GM12878 (cell line): ENCODE data around the gene NPDC1. TPM values are rescaled to one million over a fixed set of nuclear protein-coding genes. Genes with fewer than 3 reads are reported as not detected.

Experiments
- CHD2 ChIP-seq: IDR thresholded peaks from 2 replicates; pipeline ENCODE4 v1.6.1; 2011; ENCODE audit warnings: low read depth, low read length, improper control_type of control experiment, borderline replicate concordance
- CREB1 ChIP-seq: IDR thresholded peaks from 2 replicates; pipeline ENCODE4 v1.6.1; 2012; ENCODE audit warnings: low read depth, mild to moderate bottlenecking, inconsistent platforms
- CREM ChIP-seq: IDR thresholded peaks from 2 replicates; pipeline ENCODE4 v1.6.1; 2014; ENCODE audit warnings: antibody characterized with exemption, low read depth
- EGR1 ChIP-seq, 2 experiments: IDR thresholded peaks; 1 replicate in 1 of 2; 2 replicates in 1 of 2; pipeline ENCODE4 v1.6.1; 2011 to 2012; ENCODE audit warnings: low read depth in 2 of 2, low read length in 2 of 2, borderline replicate concordance in 1 of 2, mild to moderate bottlenecking in 1 of 2, moderate library complexity in 1 of 2
- HDGF ChIP-seq: fragments of 450-650 bp; IDR thresholded peaks from 2 replicates; pipeline ENCODE4 v1.6.1; 2016; ENCODE audit warnings: antibody characterized with exemption
- IKZF1 ChIP-seq: fragments of 450-650 bp; conservative IDR thresholded peaks from 2 replicates; pipeline ENCODE4 v1.6.1; 2017; ENCODE audit warnings: antibody characterized with exemption, mild to moderate bottlenecking
- KDM1A ChIP-seq: fragments of 200-600 bp; sonication (generic); IDR thresholded peaks from 2 replicates; pipeline ENCODE4 v1.6.1; 2016; ENCODE audit warnings: borderline replicate concordance
- LARP7 ChIP-seq: fragments of 450-650 bp; IDR thresholded peaks from 2 replicates; pipeline ENCODE4 v1.6.1; 2017; ENCODE audit warnings: mild to moderate bottlenecking
- MEF2B ChIP-seq: fragments of 450-650 bp; IDR thresholded peaks from 2 replicates; pipeline ENCODE4 v1.6.1; 2018; ENCODE audit warnings: mild to moderate bottlenecking, moderate library complexity; ENCODE audit not compliant: partially characterized antibody, poor library complexity, severe bottlenecking
- RCOR1 ChIP-seq: conservative IDR thresholded peaks from 2 replicates; pipeline ENCODE4 v1.6.1; 2012; ENCODE audit warnings: low read depth, low read length, improper control_type of control experiment
- SMAD1 ChIP-seq: fragments of 450-650 bp; IDR thresholded peaks from 2 replicates; pipeline ENCODE4 v1.6.1; 2018; ENCODE audit warnings: mild to moderate bottlenecking, low read depth; ENCODE audit not compliant: partially characterized antibody
- SMC3 ChIP-seq: IDR thresholded peaks from 2 replicates; pipeline ENCODE4 v1.6.1; 2011; ENCODE audit warnings: low read length, improper control_type of control experiment, borderline replicate concordance
- STAT1 ChIP-seq: fragments of 450-650 bp; conservative IDR thresholded peaks from 2 replicates; pipeline ENCODE4 v1.6.1; 2014; ENCODE audit warnings: antibody characterized with exemption, mild to moderate bottlenecking
- TBL1XR1 ChIP-seq: IDR thresholded peaks from 2 replicates; pipeline ENCODE4 v1.6.1; 2012; ENCODE audit warnings: low read depth, low read length, improper control_type of control experiment
- YY1 ChIP-seq: IDR thresholded peaks from 2 replicates; pipeline ENCODE4 v1.6.1; 2011; ENCODE audit warnings: low read depth, mild to moderate bottlenecking, low read length
- polyA plus RNA-seq, 11 experiments: library from polyadenylated mRNA; depleted of rRNA in 4 of 11; unstranded in 6 of 11; stranded (reverse) in 5 of 11; fragments of >200 nt; fragmentation: Nextera tagmentation in 4 of 11; fragmentation: Illumina TruSeq in 1 of 11; extraction: Ambion mirVana in 4 of 11; extraction: Trizol in 1 of 11; gene quantifications; 1 replicate in 1 of 11; 2 replicates in 10 of 11; pipeline versions ENCODE4 v1.2.1 to v1.2.3, GENCODE V29; 2011 to 2016; ENCODE audit warnings: inconsistent platforms in 2 of 11, missing spikeins in 2 of 11, low read depth in 1 of 11
- total RNA-seq, 4 experiments: library from RNA; depleted of rRNA in 3 of 4; stranded (reverse); fragments of >200 nt in 3 of 4; fragmentation: Illumina TruSeq in 1 of 4; extraction: Trizol in 1 of 4; gene quantifications; 2 replicates each; pipeline versions ENCODE4 v1.2.1 to v1.2.3, GENCODE V29; 2013 to 2021
- TF ChIP-seq, protein P1 (sequence below): IDR thresholded peaks from 2 replicates; pipeline ENCODE4 v1.6.1; 2011; ENCODE audit warnings: mild to moderate bottlenecking, low read depth, low read length, moderate library complexity; ENCODE audit not compliant: insufficient replicate concordance

NPDC1 gene
- total and polyA plus RNA-seq, 10 of the 15 experiments (the other 5 are each of a cell fraction or from before 2014, with no cell fraction given), result 0.04 to 1.7 (median 0.77) TPM; not detected in 2

DNA sequence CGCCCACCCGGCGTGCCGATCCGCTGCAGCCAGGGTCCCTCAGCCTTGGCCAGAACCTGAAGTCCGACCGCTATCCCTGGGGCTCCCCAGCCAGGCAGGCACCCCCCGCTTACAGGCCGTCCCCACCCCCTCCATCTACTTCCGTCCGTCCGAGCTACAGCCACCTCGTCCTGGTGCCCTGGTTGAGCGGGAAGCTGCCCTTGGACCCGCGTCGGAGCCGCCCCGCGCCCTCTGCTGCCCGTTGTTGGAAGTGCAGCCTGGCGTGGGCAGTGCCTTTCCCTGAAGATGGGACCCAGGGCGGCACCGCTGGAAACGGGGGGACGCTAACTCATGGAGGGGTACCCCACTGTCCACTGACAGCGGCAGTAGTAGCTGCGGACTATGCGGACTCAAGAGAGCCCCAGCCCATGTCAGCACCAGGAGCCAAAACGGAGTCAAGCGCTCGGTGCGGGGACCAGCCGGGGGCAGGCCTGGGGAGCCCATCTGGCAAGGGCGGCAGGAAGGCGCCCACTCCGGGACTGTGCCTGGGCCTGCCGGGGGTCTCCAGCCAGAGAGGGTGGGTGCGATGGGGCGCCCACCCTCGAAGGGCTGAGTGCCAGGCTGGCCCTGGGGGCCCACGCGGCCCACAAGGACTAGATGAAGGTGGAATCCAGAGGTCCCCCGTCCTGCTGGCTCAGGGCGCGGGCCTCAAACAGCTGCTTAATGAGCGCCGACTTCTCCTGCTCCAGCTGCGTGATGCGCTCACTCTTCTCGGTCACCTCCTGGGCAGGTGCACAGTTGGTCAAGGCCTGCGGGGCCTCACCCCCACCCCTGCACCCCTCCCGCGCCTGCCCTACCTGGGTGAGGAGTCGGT is 18.3 kb upstream of the NPDC1 start (continued):
- TF ChIP-seq MEF2B (no peak), KDM1A (no peak), HDGF (0 out of 2 replicates have a peak, but pooled peaks have one; percentile 81), CREM (0 out of 2 replicates have a peak, but pooled peaks have one; percentile 18), STAT1 (no peak), CHD2 (no peak), TBL1XR1 (no peak), YY1 (peak; percentile 51; the same call in 1 of the 2 replicates), IKZF1 (0 out of 2 replicates have a peak, but pooled peaks have one; percentile 17), SMAD1 (no peak), SMC3 (peak; percentile 68), CREB1 (peak; percentile 47; the same call in 1 of the 2 replicates), RCOR1 (no peak), LARP7 (no peak), EGR1 (IDR thresholded peaks at IDR 0.05; ENCODE audit: borderline replicate concordance in 1 of 2, low read depth in 2 of 2, low read length in 2 of 2) (peak in 1 of 2 experiments; percentile 58; a peak in 2 of 3 replicates)
- TF ChIP-seq, protein P1, sequence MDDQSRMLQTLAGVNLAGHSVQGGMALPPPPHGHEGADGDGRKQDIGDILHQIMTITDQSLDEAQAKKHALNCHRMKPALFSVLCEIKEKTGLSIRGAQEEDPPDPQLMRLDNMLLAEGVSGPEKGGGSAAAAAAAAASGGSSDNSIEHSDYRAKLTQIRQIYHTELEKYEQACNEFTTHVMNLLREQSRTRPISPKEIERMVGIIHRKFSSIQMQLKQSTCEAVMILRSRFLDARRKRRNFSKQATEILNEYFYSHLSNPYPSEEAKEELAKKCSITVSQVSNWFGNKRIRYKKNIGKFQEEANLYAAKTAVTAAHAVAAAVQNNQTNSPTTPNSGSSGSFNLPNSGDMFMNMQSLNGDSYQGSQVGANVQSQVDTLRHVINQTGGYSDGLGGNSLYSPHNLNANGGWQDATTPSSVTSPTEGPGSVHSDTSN, result no peak
